Thyroid gland (tissue), 4 donors: ENCODE results near the gene ARHGAP4. TPM values are rescaled to one million over a fixed set of nuclear protein-coding genes. Genes with fewer than 3 reads are reported as not detected.

Experiments used
- DNase-seq, 2 donors: peaks; one replicate each; pipeline ENCODE4 v3.0.0-alpha.2; 2019
- H3K27ac ChIP-seq, 3 donors: fragments of 200-600 bp; sonication (generic); 1 replicate in 2 of 3; 2 replicates in 1 of 3; pipeline ENCODE4 v1.5.1; 2016 to 2019; ENCODE audit warnings: mild to moderate bottlenecking in 1 of 3, moderate library complexity in 1 of 3
- H3K27me3 ChIP-seq: fragments of 200-600 bp; sonication (generic); one replicate; pipeline ENCODE4 v1.5.1; 2019
- H3K36me3 ChIP-seq, 2 donors: fragments of 200-600 bp; sonication (generic); one replicate each; pipeline ENCODE4 v1.5.1; 2016 to 2019
- H3K4me1 ChIP-seq, 2 donors: fragments of 200-600 bp; sonication (generic); one replicate each; pipeline ENCODE4 v1.5.1; 2017 to 2019
- H3K4me3 ChIP-seq, 3 donors: fragments of 200-600 bp; sonication (generic); replicated peaks in 1 of 3; 1 replicate in 2 of 3; 2 replicates in 1 of 3; pipeline ENCODE4 v1.5.1; 2016; ENCODE audit warnings: mild to moderate bottlenecking in 1 of 3
- H3K9me3 ChIP-seq: fragments of 200-600 bp; sonication (generic); one replicate; pipeline ENCODE4 v1.5.1; 2017
- CTCF ChIP-seq, 6 experiments: fragments of 200-600 bp in 3 of 6; fragments of 450-650 bp in 3 of 6; sonication (generic) in 3 of 6; IDR thresholded peaks; one replicate each; pipeline ENCODE4 v1.5.1; 2016 to 2019; ENCODE audit warnings: antibody characterized with exemption in 6 of 6, mild to moderate bottlenecking in 2 of 6, inconsistent platforms in 1 of 6, moderate library complexity in 1 of 6
- POLR2A ChIP-seq, 2 donors: fragments of 450-650 bp; IDR thresholded peaks; one replicate each; pipeline ENCODE4 v1.6.1; 2017; ENCODE audit warnings: antibody characterized with exemption in 2 of 2, mild to moderate bottlenecking in 2 of 2, moderate library complexity in 1 of 2
- WGBS, 2 donors: methylation state at CpG; one replicate each; pipeline ENCODE4 v1.1.5; 2017; 5-methylcytosine and 5-hydroxymethylcytosine counted together
- intact Hi-C: fragments of 100-400 bp; cut with DNase I; formaldehyde crosslinking; loops from one replicate; pipeline ENCODE4 v1.15.1; 2023
- total RNA-seq, 4 donors: library from RNA; depleted of rRNA; stranded (reverse); fragments of >200 nt; gene quantifications; one replicate each; pipeline ENCODE4 v1.2.3, GENCODE V29; 2016

ARHGAP4 gene
- total RNA-seq, 4 donors from 2014 or later = 6.5 to 37.0 (median 12.2) TPM

DNA sequence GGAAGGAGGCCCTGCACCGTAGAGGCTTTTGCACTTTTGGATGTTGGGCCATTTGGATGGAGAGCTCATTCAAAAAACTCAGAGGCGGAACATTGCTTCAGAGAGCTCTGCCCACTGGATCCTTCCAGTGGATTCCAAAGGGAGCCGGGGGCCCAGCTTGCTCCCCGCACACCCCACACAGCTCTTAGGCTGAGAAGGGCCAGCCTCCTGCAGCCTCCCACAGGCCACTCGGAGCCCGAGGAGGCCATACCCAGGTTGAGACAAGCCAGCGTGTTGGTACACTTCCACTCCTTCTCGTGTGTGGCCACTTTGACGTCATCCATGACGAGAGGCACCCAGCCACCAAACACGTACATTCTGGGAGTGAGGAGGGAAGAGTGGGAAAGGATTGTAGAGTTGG lies 35.2 kb upstream of the ARHGAP4 start:
- H3K36me3 ChIP-seq = peaks cover 57 to 58% of the 10 kb centered on the region in 2 donors
- H3K4me3 ChIP-seq = no peak overlapping the region
- WGBS, 2 donors = 87% methylated on average over 4 of the region's 11 CpGs; no CpG with 5 or more reads in 1 of the 2 donors
- peaks cover 0 to 9% of the 10 kb centered on the region in 2 donors for H3K4me1 ChIP-seq
- no peak overlapping the region for H3K27ac ChIP-seq
- TF ChIP-seq CTCF (IDR thresholded peaks at IDR 0.05) (no peak), POLR2A (IDR thresholded peaks at IDR 0.05) (no peak)
- no peaks in the 10 kb centered on the region for H3K27me3 ChIP-seq
- intact Hi-C loops = no loop called here
- no peak for DNase-seq
- no peaks in the 10 kb centered on the region for H3K9me3 ChIP-seq

- Histone ChIP-seq H3K36me3 (peaks cover 57 to 63% of the 10 kb centered on the region in 2 donors), H3K27ac (no peak overlapping the region), H3K9me3 (no peaks in the 10 kb centered on the region), H3K4me1 (peaks cover 0 to 4% of the 10 kb centered on the region in 2 donors), H3K4me3 (no peak overlapping the region), H3K27me3 (no peaks in the 10 kb centered on the region)
- TF ChIP-seq CTCF (IDR thresholded peaks at IDR 0.05) (no peak), POLR2A (IDR thresholded peaks at IDR 0.05) (no peak)
- DNase-seq = no peak
- 95 to 96% methylated on average over 16 to 17 of the region's 22 CpGs for WGBS, 2 donors
- intact Hi-C loops = no loop called here
These were observed 34.7 kb upstream of the ARHGAP4 start for GRCh38 chrX:153960786-153961185.

DNA sequence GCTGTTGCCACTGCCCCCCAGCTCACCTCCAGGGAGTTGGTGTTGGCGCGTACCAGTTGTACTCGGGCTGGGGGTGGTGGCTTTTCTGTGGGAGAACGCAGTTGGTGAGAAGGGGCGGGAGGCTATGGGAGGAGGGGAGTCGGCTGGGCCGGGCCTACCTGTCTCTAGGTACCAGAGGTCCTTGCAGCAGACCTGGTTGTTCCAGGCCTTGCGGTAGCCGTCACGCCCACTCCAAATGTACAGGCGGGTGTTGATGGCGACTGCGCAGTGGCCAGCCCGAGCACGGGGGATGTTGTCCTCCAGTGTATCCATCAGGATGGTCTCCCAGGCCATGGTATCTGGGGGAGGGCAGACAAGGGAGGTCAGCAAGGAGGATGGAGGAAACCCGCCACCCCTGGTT lies 34.0 kb upstream of the ARHGAP4 start:
- H3K4me3 ChIP-seq = no peak overlapping the region
- no peaks in the 10 kb centered on the region for H3K4me1 ChIP-seq
- no peak for DNase-seq
- WGBS, 2 donors = 95 to 98% methylated on average over 5 to 8 of the region's 16 CpGs
- peaks cover 58 to 68% of the 10 kb centered on the region in 2 donors for H3K36me3 ChIP-seq
- H3K9me3 ChIP-seq = no peaks in the 10 kb centered on the region
- intact Hi-C loops = no loop called here
- TF ChIP-seq POLR2A (IDR thresholded peaks at IDR 0.05) = no peak
- no peak for TF ChIP-seq CTCF (IDR thresholded peaks at IDR 0.05)
- no peak overlapping the region for H3K27ac ChIP-seq
- H3K27me3 ChIP-seq = no peaks in the 10 kb centered on the region

DNA sequence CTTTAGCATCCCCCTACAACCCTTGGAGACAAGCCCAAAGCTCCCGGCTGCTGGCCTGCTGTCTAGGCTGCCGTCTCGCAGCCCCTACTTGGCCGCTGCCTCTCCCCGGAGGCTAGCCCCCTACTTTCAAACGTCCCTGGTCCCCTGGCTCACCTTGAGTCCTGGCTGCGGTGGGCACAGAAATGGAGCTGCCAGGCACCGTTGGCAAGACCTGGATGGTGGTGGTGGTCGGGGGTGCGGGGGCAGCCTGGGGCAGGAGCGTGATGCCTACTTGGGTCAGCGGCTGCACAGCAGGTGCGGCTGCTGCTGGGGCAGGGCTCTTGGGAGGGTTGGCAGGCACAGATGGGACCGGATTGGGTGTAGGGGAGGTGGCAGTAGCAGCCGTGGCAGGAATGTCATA lies 33.6 kb upstream of the ARHGAP4 start:
- no peak overlapping the region for H3K27ac ChIP-seq
- no peak for DNase-seq
- H3K36me3 ChIP-seq = peaks cover 63 to 72% of the 10 kb centered on the region in 2 donors
- no peaks in the 10 kb centered on the region for H3K27me3 ChIP-seq
- H3K4me3 ChIP-seq = no peak overlapping the region
- WGBS, 2 donors = 83% methylated on average over 1 of the region's 15 CpGs; no CpG with 5 or more reads in 1 of the 2 donors
- intact Hi-C loops = loop anchor here (10.0 kb wide), 1 partner anchor 425 kb away; no protein-coding TSS in a partner anchor
- H3K4me1 ChIP-seq = no peaks in the 10 kb centered on the region
- H3K9me3 ChIP-seq = no peaks in the 10 kb centered on the region
- no peak for TF ChIP-seq POLR2A (IDR thresholded peaks at IDR 0.05)
- TF ChIP-seq CTCF (IDR thresholded peaks at IDR 0.05) = no peak

DNA sequence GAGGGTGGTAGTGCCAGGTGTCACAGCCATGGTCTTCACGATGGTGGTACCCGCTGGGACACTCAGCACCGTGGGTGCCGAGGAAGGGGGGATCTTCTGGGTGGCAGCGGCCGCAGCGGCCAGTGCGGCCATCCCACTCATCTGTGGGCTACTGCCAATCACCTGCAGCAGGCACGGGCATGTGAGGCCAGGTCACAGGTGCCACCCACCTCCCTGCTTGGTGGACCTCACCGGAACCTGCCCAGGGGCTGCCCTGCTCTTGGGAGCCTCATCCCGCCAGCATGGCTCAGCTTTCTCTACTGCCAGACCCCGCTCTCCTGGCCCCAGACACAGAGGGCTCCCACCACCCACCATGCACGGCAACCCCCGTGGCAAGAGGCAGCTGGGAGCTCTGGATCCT lies 32.5 kb upstream of the ARHGAP4 start:
- TF ChIP-seq POLR2A (IDR thresholded peaks at IDR 0.05) (no peak), CTCF (IDR thresholded peaks at IDR 0.05) (no peak)
- intact Hi-C loops = loop anchor here (10.0 kb wide), 1 partner anchor 424 kb away; no protein-coding TSS in a partner anchor
- Histone ChIP-seq H3K4me3 (no peak overlapping the region), H3K4me1 (no peaks in the 10 kb centered on the region), H3K9me3 (no peaks in the 10 kb centered on the region), H3K36me3 (peaks cover 71 to 83% of the 10 kb centered on the region in 2 donors), H3K27me3 (no peaks in the 10 kb centered on the region), H3K27ac (no peak overlapping the region)
- no peak for DNase-seq
- WGBS, 2 donors = 80% methylated on average over 1 of the region's 14 CpGs; no CpG with 5 or more reads in 1 of the 2 donors
